ENCODE data around the gene ALMS1.
"Not testable (repeated sequence)": the region's sequence is repeated elsewhere in the genome, so short reads cannot be mapped to it uniquely, and the experiment has no call there.

The ALMS1 gene

DNA sequence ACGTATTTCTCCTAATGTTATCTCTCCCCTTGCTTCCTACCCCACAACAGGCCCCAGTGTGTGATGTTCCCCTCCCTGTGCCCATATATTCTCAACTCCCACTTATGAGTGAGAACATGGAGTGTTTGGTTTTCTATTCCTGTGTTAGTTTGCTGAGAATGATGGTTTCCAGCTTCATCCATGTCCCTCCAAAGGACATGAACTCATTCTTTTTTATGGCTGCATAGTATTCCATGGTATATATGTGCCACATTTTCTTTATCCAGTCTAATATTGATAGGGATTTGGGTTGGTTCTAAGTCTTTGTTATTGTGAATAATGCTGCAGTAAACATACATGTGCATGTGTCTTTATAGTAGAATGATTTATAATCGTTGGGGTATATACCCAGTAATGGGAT, 119.2 kb downstream of the ALMS1 start:
- DNase-seq = not testable (repeated sequence)

- DNase-seq = not testable (repeated sequence)
Measured at GRCh38 chr2:73510470-73510869, 124.8 kb downstream of the ALMS1 start.

GRCh38 chr2:73516033-73516432, 130.4 kb downstream of the ALMS1 start:
- DNase-seq = peak in 1 of 5 experiments; percentile 16

- no peak for DNase-seq
Measured at GRCh38 chr2:73528688-73529087, 143.1 kb downstream of the ALMS1 start.

GRCh38 chr2:73530773-73531172, 145.1 kb downstream of the ALMS1 start:
- DNase-seq = not testable (repeated sequence)

DNA sequence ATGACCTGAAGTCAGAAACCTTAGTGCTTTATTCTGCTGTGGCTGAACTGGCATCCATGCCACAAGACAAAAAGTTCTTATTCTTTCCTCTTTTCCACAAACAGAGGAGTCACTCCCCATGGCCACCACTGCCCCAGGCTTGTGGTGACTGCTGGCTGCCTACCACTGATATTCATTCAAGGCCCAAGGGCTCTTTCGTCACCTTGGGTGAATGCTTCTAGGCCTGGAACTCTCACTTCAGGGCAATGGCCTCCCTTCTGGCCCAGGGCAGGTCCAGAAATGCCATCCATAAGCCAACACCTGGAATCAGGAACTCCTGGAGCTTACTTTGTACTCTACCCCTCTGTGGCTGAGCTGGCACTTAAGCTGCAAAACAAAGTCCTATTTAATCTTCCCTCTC, 146.7 kb downstream of the ALMS1 start:
- no peak for DNase-seq

- DNase-seq = no peak
Measured at GRCh38 chr2:73536133-73536840, 150.7 kb downstream of the ALMS1 start.

GRCh38 chr2:73560875-73561274, 175.2 kb downstream of the ALMS1 start:
- not testable (repeated sequence) for DNase-seq

- DNase-seq = no peak
Measured at GRCh38 chr2:73561422-73561821, 175.8 kb downstream of the ALMS1 start.

DNA sequence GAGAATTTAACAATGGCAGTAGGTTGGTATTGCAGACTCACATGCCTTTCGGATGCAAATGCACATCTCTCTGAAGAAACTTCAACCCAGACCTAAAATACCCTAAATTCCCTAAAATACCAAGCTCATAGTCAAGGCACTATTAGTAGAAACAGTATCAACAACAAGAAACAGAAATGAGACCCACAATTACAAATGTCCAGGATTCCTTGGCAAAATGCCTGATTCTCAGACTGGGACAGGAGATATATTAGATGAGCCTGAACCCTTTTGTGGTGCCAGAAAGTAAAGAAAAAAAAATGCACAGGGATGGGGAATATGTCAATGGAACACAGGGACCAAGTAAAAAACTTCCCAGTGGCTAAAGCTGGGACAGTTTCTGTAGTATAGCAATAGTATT, 179.3 kb downstream of the ALMS1 start:
- DNase-seq = no peak

DNA sequence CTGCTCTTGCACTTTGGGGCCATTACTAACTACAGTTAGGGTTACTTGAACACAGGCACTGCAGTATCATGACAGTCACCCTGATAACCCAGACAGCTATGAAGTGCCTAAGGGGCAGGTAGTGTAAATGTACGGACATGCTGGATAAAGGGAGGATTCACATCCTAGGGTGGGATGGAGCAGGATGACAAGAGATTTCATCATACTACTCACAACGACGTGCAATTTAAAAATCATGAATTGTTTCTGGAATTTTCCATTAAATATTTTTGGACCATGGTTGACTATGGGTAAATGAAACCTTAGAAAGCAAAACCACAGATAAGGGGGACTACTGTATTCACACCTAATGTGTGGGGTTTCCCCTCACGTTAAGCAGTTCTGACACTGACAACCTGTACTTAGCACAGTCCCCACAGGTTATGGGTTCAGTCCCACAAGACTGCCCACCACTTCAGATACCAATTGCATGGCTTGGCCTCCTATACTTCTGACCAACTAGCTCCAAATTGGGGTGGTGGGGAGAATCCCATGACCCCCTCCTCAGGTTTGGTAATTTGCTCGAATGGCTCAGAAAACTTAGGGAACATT, 180.7 kb downstream of the ALMS1 start:
- DNase-seq = no peak

DNA sequence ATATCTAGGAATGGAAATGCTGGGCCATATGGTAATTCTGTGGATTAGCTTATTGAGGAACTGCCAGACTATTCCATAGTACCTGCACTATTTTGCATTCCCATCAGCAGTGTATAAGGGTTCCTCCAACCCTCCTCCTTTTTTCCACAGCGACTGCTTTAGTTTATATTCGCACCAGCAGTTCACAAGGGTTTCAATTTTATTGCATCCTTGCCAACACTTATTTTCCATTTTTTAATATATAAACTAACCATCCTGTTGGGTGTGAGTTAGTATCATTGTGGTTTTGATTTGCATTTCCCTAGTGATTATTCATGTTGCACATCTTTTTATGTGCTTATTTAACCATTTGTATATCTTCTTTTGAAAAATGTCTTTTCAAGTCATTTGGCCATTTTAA, 189.6 kb downstream of the ALMS1 start:
- DNase-seq = no peak

DNA sequence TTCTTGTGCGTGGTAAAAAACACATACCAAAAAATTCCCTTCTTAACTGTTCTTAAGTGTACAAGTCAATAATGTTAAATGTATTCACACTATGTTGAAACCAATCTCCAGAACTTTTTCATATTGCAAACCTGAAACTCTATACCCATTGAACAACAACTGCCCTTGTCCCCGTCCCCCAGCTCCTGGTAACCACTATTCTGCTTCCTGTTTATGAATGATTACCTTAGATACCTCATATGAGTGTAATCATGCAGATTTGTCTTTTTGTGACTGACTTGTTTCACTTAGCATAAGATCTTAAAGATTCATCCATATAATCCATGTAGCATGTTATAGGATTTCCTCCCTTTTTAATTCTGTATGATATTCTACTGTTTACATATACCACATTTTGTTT, 196.7 kb downstream of the ALMS1 start:
- DNase-seq = peak in 1 of 5 experiments; percentile 30

- no peak for DNase-seq
Measured at GRCh38 chr2:73588177-73588576, 202.5 kb downstream of the ALMS1 start.

DNA sequence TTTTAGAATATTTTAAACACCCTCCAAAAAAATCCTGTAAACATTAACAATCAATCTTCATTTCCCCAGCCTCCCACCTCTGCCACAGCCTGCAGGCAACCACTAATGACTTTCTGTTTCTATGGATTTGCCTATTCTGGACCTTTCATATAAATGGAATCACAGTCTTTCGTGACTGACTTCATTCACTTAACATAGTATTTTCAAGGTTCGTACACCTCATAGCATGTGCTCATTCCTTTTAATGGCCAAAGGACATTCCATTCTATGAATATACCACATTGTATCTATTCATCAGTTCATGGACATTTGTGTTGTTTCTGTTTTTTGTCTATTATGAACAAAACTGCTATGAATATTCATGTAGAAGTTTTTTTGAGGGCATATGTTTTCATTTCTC, 208.0 kb downstream of the ALMS1 start:
- no peak for DNase-seq

DNA sequence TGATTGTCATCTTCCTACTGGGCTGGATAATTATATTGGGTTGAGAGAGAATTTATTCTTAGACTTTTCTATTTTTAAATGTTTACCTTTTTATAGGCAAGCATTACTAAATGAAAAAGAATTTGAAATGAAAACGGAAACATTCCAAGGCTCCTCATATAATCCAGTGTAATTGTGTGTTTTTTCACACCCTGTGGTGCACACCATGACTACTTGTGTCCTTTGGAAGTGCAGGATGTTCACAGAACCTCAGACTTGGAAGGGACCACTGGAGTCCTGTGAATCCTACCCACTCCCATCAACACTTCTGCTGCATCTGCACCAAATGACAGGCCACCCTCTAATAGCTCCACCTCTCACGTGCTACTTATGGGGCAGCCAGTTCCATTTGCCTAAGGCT, 208.6 kb downstream of the ALMS1 start:
- no peak for DNase-seq

- no peak for DNase-seq
Measured at GRCh38 chr2:73601780-73602179, 216.1 kb downstream of the ALMS1 start.

DNA sequence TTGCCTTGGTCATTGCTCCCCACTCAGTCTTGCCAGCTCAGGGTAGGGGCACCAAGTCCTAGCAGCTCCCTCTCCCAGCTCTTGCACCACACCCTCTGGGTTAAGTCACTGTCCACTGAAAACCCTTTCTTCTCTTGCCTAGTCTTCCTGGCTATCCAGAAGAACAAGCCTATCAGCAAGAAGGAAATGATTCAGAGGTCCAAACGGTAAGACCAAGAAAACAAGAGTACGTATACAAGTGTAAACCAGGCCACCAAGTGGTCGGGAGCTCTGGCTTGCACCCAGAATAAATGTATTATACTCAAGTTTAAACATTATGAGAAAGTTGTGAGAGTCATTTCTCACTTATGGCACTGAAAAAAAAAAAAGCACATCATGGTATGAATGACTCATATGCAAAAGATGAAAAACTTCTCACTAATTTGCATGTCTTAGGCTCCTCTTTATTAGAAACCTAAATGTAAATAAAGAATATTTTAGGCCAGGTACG, 217.5 kb downstream of the ALMS1 start:
- peak in 1 of 5 experiments; percentile 19 for DNase-seq

- not testable (repeated sequence) for DNase-seq
Measured at GRCh38 chr2:73604589-73604988, 219.0 kb downstream of the ALMS1 start.

GRCh38 chr2:73610111-73610510, 224.5 kb downstream of the ALMS1 start:
- no peak for DNase-seq

DNA sequence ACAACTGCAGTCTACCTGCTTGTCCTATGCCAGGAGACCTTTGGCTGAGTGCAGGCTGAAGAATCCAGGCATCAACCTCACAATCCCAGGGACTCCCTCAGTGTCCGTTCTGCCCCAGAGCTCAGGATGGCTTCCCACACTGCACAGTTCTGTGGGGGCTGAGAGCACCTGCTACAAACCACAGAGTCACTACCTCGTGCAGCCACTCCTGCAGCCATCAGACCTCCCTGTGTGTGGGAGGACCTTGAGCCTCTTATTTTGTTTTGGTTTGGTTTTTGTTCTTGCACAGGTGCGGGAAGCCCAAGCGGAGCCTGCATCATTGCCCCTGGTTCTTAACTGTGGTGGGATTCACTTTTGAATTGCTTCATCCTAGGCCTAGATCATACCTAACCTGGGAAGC, 225.6 kb downstream of the ALMS1 start:
- DNase-seq = no peak

DNA sequence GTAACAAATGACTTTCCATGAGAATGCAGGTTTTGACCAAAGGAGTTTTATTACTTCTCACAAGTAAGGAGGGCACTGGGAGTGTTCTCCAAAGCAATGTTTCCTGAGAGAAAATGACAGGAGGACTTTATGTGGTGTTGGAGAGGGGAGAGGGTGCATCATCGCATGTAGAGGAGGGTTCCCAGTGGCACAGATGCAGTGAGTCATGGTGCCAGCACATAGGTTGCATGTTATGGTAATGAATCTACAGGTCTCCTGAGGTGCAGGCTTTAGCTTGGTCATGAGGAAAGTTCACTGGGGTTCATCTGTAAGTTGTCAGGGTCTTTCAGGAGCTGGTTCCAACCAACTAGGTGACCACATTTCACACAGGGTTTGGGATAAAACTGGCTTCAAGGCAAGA, 226.2 kb downstream of the ALMS1 start:
- DNase-seq = no peak

DNA sequence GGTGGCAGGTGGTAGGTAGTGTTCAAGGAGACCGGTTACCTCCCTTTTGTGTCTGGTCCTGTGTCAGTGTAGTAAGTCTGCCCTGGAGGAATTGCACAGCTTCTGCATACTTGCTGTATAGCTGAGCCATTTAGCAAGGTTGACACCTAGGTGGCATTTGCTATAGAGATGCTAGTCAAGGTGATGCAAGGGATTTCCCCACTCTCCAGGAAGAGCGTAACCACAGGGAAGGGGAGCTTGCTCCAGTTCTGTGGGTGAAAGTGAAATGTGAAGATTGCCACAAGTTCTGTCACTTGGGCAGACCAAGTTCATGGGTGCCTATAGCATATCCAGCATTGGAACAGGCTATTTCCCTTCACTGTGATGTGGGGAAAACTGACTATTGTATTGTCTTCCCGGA, 228.5 kb downstream of the ALMS1 start:
- DNase-seq = peak in 1 of 5 experiments; percentile 6

GRCh38 chr2:73614997-73615396, 229.4 kb downstream of the ALMS1 start:
- no peak for DNase-seq

- not testable (repeated sequence) for DNase-seq
Measured at GRCh38 chr2:73619925-73620324, 234.3 kb downstream of the ALMS1 start.
